A673 (cell line): ENCODE measurements around the gene PPIL6. TPM values are rescaled to one million over a fixed set of nuclear protein-coding genes. Genes with fewer than 3 reads are reported as not detected.

Experiments used
- BruUV-seq: library from RNA; stranded (reverse); fragments of 400-500 nt; replicated peaks from 2 replicates; lab custom pipeline; 2021; lab: Mats Ljungman, UMichigan
- CTCF ChIA-PET: fragments of 300-600 bp; sonication (Branson Sonifier 250); formaldehyde crosslinking; loops from one replicate; lab custom pipeline; 2022; ENCODE audit warnings: antibody characterized with exemption; lab: Charles Lee
- POLR2A ChIA-PET: fragments of 300-600 bp; sonication (Branson Sonifier 250); formaldehyde crosslinking; loops from one replicate; lab custom pipeline; 2022; ENCODE audit warnings: antibody characterized with exemption; ENCODE audit not compliant: low non-redundant PET; lab: Charles Lee
- DNase-seq: peaks from one replicate; pipeline ENCODE4 v3.0.0-alpha.2; 2015; ENCODE audit warnings: low spot score
- H3K27ac ChIP-seq: fragments of 200-600 bp; sonication (generic); 2 replicates; pipeline ENCODE4 v1.5.1; 2016; ENCODE audit warnings: mixed run types, low read depth, mild to moderate bottlenecking, mixed read lengths, antibody characterized with exemption, low read length; ENCODE audit not compliant: poor library complexity, severe bottlenecking
- H3K27me3 ChIP-seq: fragments of 200-600 bp; sonication (generic); replicated peaks from 2 replicates; pipeline ENCODE4 v1.6.1; 2017; ENCODE audit warnings: mixed run types, low read depth, mild to moderate bottlenecking, mixed read lengths, antibody characterized with exemption, low read length; ENCODE audit not compliant: insufficient read depth, poor library complexity
- H3K36me3 ChIP-seq: fragments of 200-600 bp; sonication (generic); 2 replicates; pipeline ENCODE4 v1.6.1; 2016; ENCODE audit warnings: mixed run types, mild to moderate bottlenecking, mixed read lengths, antibody characterized with exemption, low read length; ENCODE audit not compliant: insufficient read depth, poor library complexity, severe bottlenecking
- H3K4me1 ChIP-seq: fragments of 200-600 bp; sonication (generic); 2 replicates; pipeline ENCODE4 v1.6.1; 2017; ENCODE audit warnings: mixed run types, mild to moderate bottlenecking, mixed read lengths, antibody characterized with exemption, low read length; ENCODE audit not compliant: insufficient read depth, poor library complexity, severe bottlenecking
- H3K4me3 ChIP-seq: fragments of 200-600 bp; sonication (generic); 2 replicates; pipeline ENCODE4 v1.5.1; 2016; ENCODE audit warnings: low read depth, mixed run types, mild to moderate bottlenecking, mixed read lengths, low read length; ENCODE audit not compliant: poor library complexity, severe bottlenecking
- H3K9me3 ChIP-seq: fragments of 200-600 bp; sonication (generic); 2 replicates; pipeline ENCODE4 v1.6.1; 2016; ENCODE audit warnings: mixed run types, low read depth, mild to moderate bottlenecking, mixed read lengths, antibody characterized with exemption, low read length; ENCODE audit not compliant: poor library complexity, severe bottlenecking
- CTCF ChIP-seq: fragments of 300-800, 200-600 bp; sonication (generic); conservative IDR thresholded peaks from 2 replicates; pipeline ENCODE4 v1.5.1; 2017; ENCODE audit warnings: low read depth, mild to moderate bottlenecking, antibody characterized with exemption, low read length, moderate library complexity, mixed read lengths
- EZH2 ChIP-seq: fragments of 200-600 bp; sonication (generic); IDR thresholded peaks from 2 replicates; pipeline ENCODE4 v1.6.1; 2017; ENCODE audit warnings: borderline replicate concordance, low read depth, mild to moderate bottlenecking, mixed read lengths, antibody characterized with exemption, low read length; ENCODE audit not compliant: poor library complexity, severe bottlenecking
- intact Hi-C: fragments of 100-400 bp; cut with micrococcal nuclease; formaldehyde crosslinking; loops from one replicate; pipeline ENCODE4 v1.10.0; 2022; ENCODE audit not compliant: unreplicated experiment
- total RNA-seq: library from RNA; stranded (reverse); gene quantifications from 2 replicates; pipeline ENCODE4 v1.2.3, GENCODE V29; 2021

The PPIL6 gene
- total RNA-seq, 1 experiment from 2014 or later = 1.8 TPM

GRCh38 chr6:109347779-109348178 is 92.6 kb downstream of the PPIL6 start:
- POLR2A ChIA-PET = no interaction called here
- H3K9me3 ChIP-seq = no peaks in the 10 kb centered on the region
- no peaks in the 10 kb centered on the region for H3K4me1 ChIP-seq
- CTCF ChIA-PET = no interaction called here
- no peaks in the 10 kb centered on the region for H3K27me3 ChIP-seq
- TF ChIP-seq EZH2 (no peak), CTCF (no peak)
- H3K4me3 ChIP-seq = no peak overlapping the region
- H3K27ac ChIP-seq = no peak overlapping the region
- no TSS peak for BruUV-seq
- intact Hi-C loops = no loop called here
- no peaks in the 10 kb centered on the region for H3K36me3 ChIP-seq
- no peak for DNase-seq

GRCh38 chr6:109345986-109346385 is 94.4 kb downstream of the PPIL6 start:
- ChIA-PET POLR2A (no interaction called here), CTCF (no interaction called here)
- H3K36me3 ChIP-seq = no peaks in the 10 kb centered on the region
- intact Hi-C loops = no loop called here
- TF ChIP-seq EZH2 (no peak), CTCF (no peak)
- no peak overlapping the region for H3K4me3 ChIP-seq
- BruUV-seq = no TSS peak
- no peak overlapping the region for H3K27ac ChIP-seq
- no peaks in the 10 kb centered on the region for H3K27me3 ChIP-seq
- no peaks in the 10 kb centered on the region for H3K4me1 ChIP-seq
- no peaks in the 10 kb centered on the region for H3K9me3 ChIP-seq
- no peak for DNase-seq

GRCh38 chr6:109344226-109344625 is 96.2 kb downstream of the PPIL6 start:
- BruUV-seq = no TSS peak
- Histone ChIP-seq H3K4me1 (no peaks in the 10 kb centered on the region), H3K27ac (no peak overlapping the region), H3K36me3 (no peaks in the 10 kb centered on the region), H3K4me3 (no peak overlapping the region), H3K9me3 (no peaks in the 10 kb centered on the region), H3K27me3 (no peaks in the 10 kb centered on the region)
- DNase-seq = no peak
- ChIA-PET POLR2A (no interaction called here), CTCF (no interaction called here)
- TF ChIP-seq CTCF (no peak), EZH2 (no peak)
- intact Hi-C loops = no loop called here
